HepG2 (cell line): ENCODE measurements around the gene C22orf39. TPM values are rescaled to one million over a fixed set of nuclear protein-coding genes. Genes with fewer than 3 reads are reported as not detected.

Experiments
- ATAC-seq: fragments of 200-7000 bp; cut with Tn5 transposase; 3 replicates; pipeline ENCODE4 v1.9.1; 2020; ENCODE audit warnings: mild to moderate bottlenecking, moderate library complexity
- BruUV-seq: library from RNA; stranded (reverse); fragments of 400-500 nt; replicated peaks from 2 replicates; lab custom pipeline; 2021; lab: Mats Ljungman, UMichigan
- CTCF ChIA-PET: fragments of 300-600 bp; formaldehyde crosslinking; extraction: SDS; loops from one replicate; lab custom pipeline; 2021; ENCODE audit warnings: low total read pairs, inconsistent platforms, low intra/inter-chr PET ratio; lab: Yijun Ruan, JAX
- POLR2A ChIA-PET: fragments of 350-600 bp; sonication (Branson Sonifier 250); formaldehyde crosslinking; loops from one replicate; lab custom pipeline; 2020; ENCODE audit warnings: antibody characterized with exemption, inconsistent platforms; lab: Yijun Ruan, JAX
- DNase-seq: peaks from one replicate; pipeline ENCODE4 v3.0.0-alpha.2; 2015; ENCODE audit warnings: low spot score
- FAIRE-seq: peaks from 3 replicates; lab custom pipeline; 2011; peaks lifted over from hg19 to GRCh38; lab: Jason Lieb, UNC
- H2AFZ ChIP-seq: one replicate; pipeline ENCODE4 v1.6.1; 2011; ENCODE audit warnings: low read length, inconsistent platforms
- H3K27ac ChIP-seq: fragments of 300-600 bp; 3 replicates; pipeline ENCODE4 v1.8.0; 2011; ENCODE audit warnings: mixed run types, mild to moderate bottlenecking, mixed read lengths, low read length, inconsistent platforms; ENCODE audit not compliant: insufficient read depth; ENCODE audit errors: extremely low read length
- H3K27me3 ChIP-seq, 2 experiments: fragments of 200-600 bp in 1 of 2; 2 replicates in 1 of 2; 3 replicates in 1 of 2; pipeline versions ENCODE4 v1.6.0 to v1.8.0; 2011; ENCODE audit warnings: low read length in 2 of 2, mild to moderate bottlenecking in 2 of 2, moderate library complexity in 2 of 2, inconsistent platforms in 1 of 2; ENCODE audit not compliant: insufficient read depth in 2 of 2, control insufficient read depth in 1 of 2
- H3K36me3 ChIP-seq, 2 experiments: fragments of 200-600 bp in 1 of 2; replicated peaks in 1 of 2; 2 replicates in 1 of 2; 3 replicates in 1 of 2; pipeline versions ENCODE4 v1.5.1 to v1.8.0; 2011; ENCODE audit warnings: low read length in 2 of 2, inconsistent platforms in 1 of 2; ENCODE audit not compliant: insufficient read depth in 2 of 2, control insufficient read depth in 1 of 2
- H3K4me1 ChIP-seq: 2 replicates; pipeline ENCODE4 v1.5.1; 2012; ENCODE audit warnings: low read length, inconsistent platforms; ENCODE audit not compliant: insufficient read depth
- H3K4me2 ChIP-seq: 2 replicates; pipeline ENCODE4 v1.6.0; 2011; ENCODE audit warnings: low read depth, low read length, inconsistent platforms
- H3K4me3 ChIP-seq, 3 experiments: fragments of 200-600 bp in 1 of 3; sonication (generic), shearing (Covaris generic) in 1 of 3; replicated peaks in 1 of 3; 2 replicates each; pipeline ENCODE4 v1.5.1; 2011 to 2016; ENCODE audit warnings: low read length in 3 of 3, inconsistent platforms in 2 of 3, low read depth in 2 of 3, mild to moderate bottlenecking in 2 of 3, control low read depth in 1 of 3, mixed read lengths in 1 of 3; ENCODE audit not compliant: insufficient read depth in 1 of 3
- H3K79me2 ChIP-seq: one replicate; pipeline ENCODE4 v1.6.1; 2011; ENCODE audit warnings: low read length, inconsistent platforms; ENCODE audit not compliant: insufficient read depth
- H3K9ac ChIP-seq: 2 replicates; pipeline ENCODE4 v1.6.0; 2011; ENCODE audit warnings: mild to moderate bottlenecking, low read depth, low read length, inconsistent platforms; ENCODE audit not compliant: insufficient read depth
- H3K9me3 ChIP-seq: 2 replicates; pipeline ENCODE4 v1.5.1; 2012; ENCODE audit warnings: mild to moderate bottlenecking, low read length
- H4K20me1 ChIP-seq: 2 replicates; pipeline ENCODE4 v1.6.0; 2011; ENCODE audit warnings: inconsistent platforms, mild to moderate bottlenecking, low read length, moderate library complexity; ENCODE audit not compliant: insufficient read depth
- MAFG ChIP-seq: sonication (generic); formaldehyde crosslinking; IDR thresholded peaks from 2 replicates; pipeline ENCODE4 v1.5.1; 2020; ENCODE audit warnings: mild to moderate bottlenecking, missing genetic modification reagents
- POLR2AphosphoS5 ChIP-seq: IDR thresholded peaks from 2 replicates; pipeline ENCODE4 v1.6.1; 2012; ENCODE audit warnings: low read depth, low read length
- SALL2 ChIP-seq: sonication (generic); formaldehyde crosslinking; IDR thresholded peaks from 2 replicates; pipeline ENCODE4 v1.8.1; 2023; ENCODE audit warnings: mild to moderate bottlenecking, missing genetic modification reagents, inconsistent platforms
- SP4 ChIP-seq: sonication (generic); formaldehyde crosslinking; IDR thresholded peaks from 2 replicates; pipeline ENCODE4 v1.8.1; 2023; ENCODE audit warnings: mild to moderate bottlenecking, missing genetic modification reagents
- ZBTB33 ChIP-seq: sonication (generic); formaldehyde crosslinking; IDR thresholded peaks from 2 replicates; pipeline ENCODE4 v1.4.0; 2020; ENCODE audit warnings: missing genetic modification reagents
- ZNF124 ChIP-seq: sonication (generic); formaldehyde crosslinking; IDR thresholded peaks from 2 replicates; pipeline ENCODE4 v1.4.0; 2020; ENCODE audit warnings: missing genetic modification reagents
- ZNF343 ChIP-seq: sonication (generic); formaldehyde crosslinking; IDR thresholded peaks from 2 replicates; pipeline ENCODE4 v1.4.0; 2020; ENCODE audit warnings: mild to moderate bottlenecking, missing genetic modification reagents
- WGBS: methylation state at CpG from one replicate; pipeline ENCODE4 v1.1.6; 2017; ENCODE audit warnings: low lambda C conversion rate; 5-methylcytosine and 5-hydroxymethylcytosine counted together
- in situ Hi-C: cut with HindIII; loops from 2 replicates; pipeline ENCODE4 v1.10.0; 2017; ENCODE audit warnings: low pct_unique_long_range_greater_than_20kb; ENCODE audit not compliant: extremely low pct_ligation_motif_present
- intact Hi-C: fragments of 100-400 bp; cut with micrococcal nuclease; formaldehyde crosslinking; loops from one replicate; pipeline ENCODE4 v1.10.0; 2022; ENCODE audit not compliant: unreplicated experiment
- polyA plus RNA-seq, 8 experiments: library from polyadenylated mRNA; depleted of rRNA in 3 of 8; stranded (reverse) in 7 of 8; unstranded in 1 of 8; fragments of >200 nt; fragmentation: Illumina TruSeq in 4 of 8; extraction: Trizol in 4 of 8; gene quantifications; 2 replicates each; pipeline versions ENCODE4 v1.2.1 to v1.2.3, GENCODE V29; 2011 to 2016; ENCODE audit warnings: low read depth in 4 of 8, missing spikeins in 1 of 8, mixed read lengths in 1 of 8; ENCODE audit not compliant: insufficient read depth in 1 of 8
- total RNA-seq, 5 experiments: library from RNA; depleted of rRNA; stranded (reverse); fragments of >200 nt; fragmentation: Illumina TruSeq; extraction: Trizol; gene quantifications; 2 replicates each; pipeline ENCODE4 v1.2.3, GENCODE V29; 2016; ENCODE audit warnings: low read depth in 1 of 5
- TF ChIP-seq, protein P1 (sequence below): sonication (generic); formaldehyde crosslinking; conservative IDR thresholded peaks from 2 replicates; pipeline ENCODE4 v1.4.0; 2020; ENCODE audit warnings: missing genetic modification reagents
- TF ChIP-seq, protein P2 (sequence below): sonication (generic); formaldehyde crosslinking; IDR thresholded peaks from 2 replicates; pipeline ENCODE4 v1.4.0; 2020; ENCODE audit warnings: missing genetic modification reagents

Gene C22orf39
- total and polyA plus RNA-seq, 2 of the 13 experiments (the other 11 are each of a cell fraction or from before 2014, with no cell fraction given) = 23.4 to 26.4 TPM

- in situ Hi-C loops = no loop called here
- Histone ChIP-seq H4K20me1 (no peaks in the 10 kb centered on the region), H3K36me3 (peaks cover 8 to 34% of the 10 kb centered on the region in 2 experiments), H3K27ac (no peak overlapping the region), H3K27me3 (no peaks in the 10 kb centered on the region; a peak in 1 of 5 replicates), H2AFZ (no peak overlapping the region), H3K79me2 (peaks cover 35% of the 10 kb centered on the region), H3K4me3 (no peak overlapping the region), H3K9ac (no peak overlapping the region), H3K4me1 (peaks cover 23% of the 10 kb centered on the region), H3K4me2 (no peak overlapping the region), H3K9me3 (no peaks in the 10 kb centered on the region)
- TF ChIP-seq POLR2AphosphoS5 = 0 out of 2 replicates have a peak, but pooled peaks have one; percentile 16
- TF ChIP-seq, protein P1, sequence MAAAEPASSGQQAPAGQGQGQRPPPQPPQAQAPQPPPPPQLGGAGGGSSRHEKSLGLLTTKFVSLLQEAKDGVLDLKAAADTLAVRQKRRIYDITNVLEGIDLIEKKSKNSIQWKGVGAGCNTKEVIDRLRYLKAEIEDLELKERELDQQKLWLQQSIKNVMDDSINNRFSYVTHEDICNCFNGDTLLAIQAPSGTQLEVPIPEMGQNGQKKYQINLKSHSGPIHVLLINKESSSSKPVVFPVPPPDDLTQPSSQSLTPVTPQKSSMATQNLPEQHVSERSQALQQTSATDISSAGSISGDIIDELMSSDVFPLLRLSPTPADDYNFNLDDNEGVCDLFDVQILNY (CRISPR knock-in tag) = no peak
- FAIRE-seq (no peak), ATAC-seq (no peak), DNase-seq (no peak)
- WGBS = 71% methylated on average over 1 of the region's 2 CpGs
- ChIA-PET CTCF (no interaction called here), POLR2A (no interaction called here)
- BruUV-seq = no TSS peak
- intact Hi-C loops = no loop called here
These were observed 5.3 kb downstream of the C22orf39 start for GRCh38 chr22:19442166-19442565.

GRCh38 chr22:19440411-19441195 is 6.9 kb downstream of the C22orf39 start:
- Histone ChIP-seq H4K20me1 (no peaks in the 10 kb centered on the region), H3K9ac (no peak overlapping the region), H3K79me2 (peaks cover 21% of the 10 kb centered on the region), H3K9me3 (no peaks in the 10 kb centered on the region), H3K4me3 (no peak overlapping the region), H3K4me1 (peaks cover 10% of the 10 kb centered on the region), H3K36me3 (peaks cover 8 to 41% of the 10 kb centered on the region in 2 experiments), H3K27me3 (no peaks in the 10 kb centered on the region), H3K4me2 (no peak overlapping the region), H2AFZ (no peak overlapping the region), H3K27ac (no peak overlapping the region)
- no TSS peak for BruUV-seq
- intact Hi-C loops = no loop called here
- CTCF ChIA-PET = no interaction called here
- 97% methylated on average over 7 of the region's 8 CpGs for WGBS
- DNase-seq (no peak), FAIRE-seq (no peak), ATAC-seq (no peak)
- in situ Hi-C loops = no loop called here
- POLR2A ChIA-PET = no interaction called here
- TF ChIP-seq MAFG (CRISPR knock-in tag) (no peak), SALL2 (no peak), POLR2AphosphoS5 (no peak), SP4 (CRISPR knock-in tag) (no peak), ZNF124 (CRISPR knock-in tag) (no peak), ZNF343 (no peak), ZBTB33 (CRISPR knock-in tag) (no peak)
- TF ChIP-seq, protein P2, sequence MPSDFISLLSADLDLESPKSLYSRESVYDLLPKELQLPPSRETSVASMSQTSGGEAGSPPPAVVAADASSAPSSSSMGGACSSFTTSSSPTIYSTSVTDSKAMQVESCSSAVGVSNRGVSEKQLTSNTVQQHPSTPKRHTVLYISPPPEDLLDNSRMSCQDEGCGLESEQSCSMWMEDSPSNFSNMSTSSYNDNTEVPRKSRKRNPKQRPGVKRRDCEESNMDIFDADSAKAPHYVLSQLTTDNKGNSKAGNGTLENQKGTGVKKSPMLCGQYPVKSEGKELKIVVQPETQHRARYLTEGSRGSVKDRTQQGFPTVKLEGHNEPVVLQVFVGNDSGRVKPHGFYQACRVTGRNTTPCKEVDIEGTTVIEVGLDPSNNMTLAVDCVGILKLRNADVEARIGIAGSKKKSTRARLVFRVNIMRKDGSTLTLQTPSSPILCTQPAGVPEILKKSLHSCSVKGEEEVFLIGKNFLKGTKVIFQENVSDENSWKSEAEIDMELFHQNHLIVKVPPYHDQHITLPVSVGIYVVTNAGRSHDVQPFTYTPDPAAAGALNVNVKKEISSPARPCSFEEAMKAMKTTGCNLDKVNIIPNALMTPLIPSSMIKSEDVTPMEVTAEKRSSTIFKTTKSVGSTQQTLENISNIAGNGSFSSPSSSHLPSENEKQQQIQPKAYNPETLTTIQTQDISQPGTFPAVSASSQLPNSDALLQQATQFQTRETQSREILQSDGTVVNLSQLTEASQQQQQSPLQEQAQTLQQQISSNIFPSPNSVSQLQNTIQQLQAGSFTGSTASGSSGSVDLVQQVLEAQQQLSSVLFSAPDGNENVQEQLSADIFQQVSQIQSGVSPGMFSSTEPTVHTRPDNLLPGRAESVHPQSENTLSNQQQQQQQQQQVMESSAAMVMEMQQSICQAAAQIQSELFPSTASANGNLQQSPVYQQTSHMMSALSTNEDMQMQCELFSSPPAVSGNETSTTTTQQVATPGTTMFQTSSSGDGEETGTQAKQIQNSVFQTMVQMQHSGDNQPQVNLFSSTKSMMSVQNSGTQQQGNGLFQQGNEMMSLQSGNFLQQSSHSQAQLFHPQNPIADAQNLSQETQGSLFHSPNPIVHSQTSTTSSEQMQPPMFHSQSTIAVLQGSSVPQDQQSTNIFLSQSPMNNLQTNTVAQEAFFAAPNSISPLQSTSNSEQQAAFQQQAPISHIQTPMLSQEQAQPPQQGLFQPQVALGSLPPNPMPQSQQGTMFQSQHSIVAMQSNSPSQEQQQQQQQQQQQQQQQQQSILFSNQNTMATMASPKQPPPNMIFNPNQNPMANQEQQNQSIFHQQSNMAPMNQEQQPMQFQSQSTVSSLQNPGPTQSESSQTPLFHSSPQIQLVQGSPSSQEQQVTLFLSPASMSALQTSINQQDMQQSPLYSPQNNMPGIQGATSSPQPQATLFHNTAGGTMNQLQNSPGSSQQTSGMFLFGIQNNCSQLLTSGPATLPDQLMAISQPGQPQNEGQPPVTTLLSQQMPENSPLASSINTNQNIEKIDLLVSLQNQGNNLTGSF (CRISPR knock-in tag) = no peak
